GM12878 (cell line): ENCODE results near the gene ODAD2. TPM values are rescaled to one million over a fixed set of nuclear protein-coding genes. Genes with fewer than 3 reads are reported as not detected.

Experiments used
- ATAC-seq: fragments of 200-7000 bp; cut with Tn5 transposase; 3 replicates; pipeline ENCODE4 v1.9.1; 2020; ENCODE audit warnings: mild to moderate bottlenecking, moderate library complexity
- BruUV-seq: library from RNA; stranded (reverse); fragments of 400-500 nt; replicated peaks from 2 replicates; lab custom pipeline; 2021; lab: Mats Ljungman, UMichigan
- CTCF ChIA-PET: fragments of 300-600 bp; sonication (Branson Sonifier 250); formaldehyde crosslinking; extraction: SDS; loops from one replicate; lab custom pipeline; 2021; ENCODE audit warnings: inconsistent platforms; lab: Yijun Ruan, JAX
- POLR2A ChIA-PET: fragments of 350-600 bp; formaldehyde crosslinking; extraction: SDS; loops from one replicate; lab custom pipeline; 2021; ENCODE audit warnings: inconsistent platforms; lab: Charles Lee
- RAD21 ChIA-PET: fragments of 300-600 bp; sonication (Branson Sonifier 250); formaldehyde crosslinking; loops from one replicate; lab custom pipeline; 2023; ENCODE audit warnings: antibody characterized with exemption; ENCODE audit not compliant: unreplicated experiment; lab: Charles Lee
- SMC1A ChIA-PET: fragments of 300-600 bp; sonication (Branson Sonifier 250); formaldehyde crosslinking; loops from one replicate; lab custom pipeline; 2023; ENCODE audit not compliant: unreplicated experiment, uncharacterized antibody; lab: Charles Lee
- DNase-seq: peaks from one replicate; pipeline ENCODE4 v3.0.0-alpha.2; 2011; ENCODE audit warnings: low read depth, low spot score
- FAIRE-seq: peaks from 3 replicates; lab custom pipeline; 2011; peaks lifted over from hg19 to GRCh38; lab: Jason Lieb, UNC
- H2AFZ ChIP-seq: 2 replicates; pipeline ENCODE4 v1.6.0; 2011; ENCODE audit warnings: low read depth, low read length, control low read depth; ENCODE audit not compliant: control insufficient read depth
- H3K27ac ChIP-seq: 2 replicates; pipeline ENCODE4 v1.5.1; 2011; ENCODE audit warnings: control low read depth; ENCODE audit not compliant: control insufficient read depth, insufficient read depth
- H3K27me3 ChIP-seq, 2 experiments: replicated peaks in 1 of 2; 2 replicates each; pipeline versions ENCODE4 v1.6.0 to v1.6.1; 2011; ENCODE audit warnings: low read length in 1 of 2; ENCODE audit not compliant: control insufficient read depth in 2 of 2, insufficient read depth in 2 of 2
- H3K36me3 ChIP-seq, 2 experiments: 2 replicates each; pipeline ENCODE4 v1.5.1; 2011; ENCODE audit warnings: low read length in 1 of 2; ENCODE audit not compliant: control insufficient read depth in 2 of 2, insufficient read depth in 2 of 2
- H3K4me1 ChIP-seq: 2 replicates; pipeline ENCODE4 v1.6.1; 2011; ENCODE audit warnings: mild to moderate bottlenecking, low read length, moderate library complexity, mixed read lengths; ENCODE audit not compliant: control insufficient read depth, insufficient read depth
- H3K4me2 ChIP-seq: 2 replicates; pipeline ENCODE4 v1.6.0; 2011; ENCODE audit warnings: control low read depth; ENCODE audit not compliant: control insufficient read depth, insufficient read depth
- H3K4me3 ChIP-seq: fragments of 200-600 bp; sonication (generic); 2 replicates; pipeline ENCODE4 v1.5.1; 2016
- H3K79me2 ChIP-seq: 2 replicates; pipeline ENCODE4 v1.6.0; 2011; ENCODE audit warnings: low read length; ENCODE audit not compliant: control insufficient read depth, insufficient read depth
- H3K9ac ChIP-seq: 2 replicates; pipeline ENCODE4 v1.8.0; 2011; ENCODE audit warnings: low read length, control low read depth, mixed read lengths; ENCODE audit not compliant: control insufficient read depth, insufficient read depth
- H3K9me3 ChIP-seq: replicated peaks from 3 replicates; pipeline ENCODE4 v1.5.1; 2011; ENCODE audit warnings: mild to moderate bottlenecking, low read length; ENCODE audit not compliant: control insufficient read depth, insufficient read depth
- H4K20me1 ChIP-seq: 2 replicates; pipeline ENCODE4 v1.6.0; 2011; ENCODE audit not compliant: control insufficient read depth, insufficient read depth
- BCL3 ChIP-seq: IDR thresholded peaks from 2 replicates; pipeline ENCODE4 v1.6.1; 2011; ENCODE audit warnings: borderline replicate concordance, low read depth, mild to moderate bottlenecking, moderate library complexity, low read length; ENCODE audit not compliant: insufficient read depth, poor library complexity, severe bottlenecking
- E2F8 ChIP-seq: fragments of 450-650 bp; IDR thresholded peaks from 2 replicates; pipeline ENCODE4 v1.6.1; 2018; ENCODE audit warnings: mild to moderate bottlenecking, low read depth, moderate library complexity; ENCODE audit not compliant: partially characterized antibody
- ESRRA ChIP-seq: IDR thresholded peaks from 2 replicates; pipeline ENCODE4 v1.6.1; 2012; ENCODE audit warnings: mild to moderate bottlenecking, low read length, improper control_type of control experiment
- ETV6 ChIP-seq, 2 experiments: fragments of 450-650 bp in 1 of 2; IDR thresholded peaks in 1 of 2; conservative IDR thresholded peaks in 1 of 2; 2 replicates each; pipeline ENCODE4 v1.6.1; 2014; ENCODE audit warnings: antibody characterized with exemption in 1 of 2, borderline replicate concordance in 1 of 2, low read depth in 1 of 2, mild to moderate bottlenecking in 1 of 2, moderate library complexity in 1 of 2
- IRF3 ChIP-seq: fragments of 450-650 bp; IDR thresholded peaks from 2 replicates; pipeline ENCODE4 v1.6.1; 2014; ENCODE audit warnings: mild to moderate bottlenecking
- MYC ChIP-seq: IDR thresholded peaks from 2 replicates; pipeline ENCODE4 v1.6.1; 2011; ENCODE audit warnings: mild to moderate bottlenecking, low read length, moderate library complexity, inconsistent platforms; ENCODE audit not compliant: insufficient read depth, insufficient replicate concordance, insufficient read length, severe bottlenecking
- NR2F1 ChIP-seq: fragments of 450-650 bp; conservative IDR thresholded peaks from 2 replicates; pipeline ENCODE4 v1.6.1; 2017; ENCODE audit warnings: mild to moderate bottlenecking
- RUNX3 ChIP-seq: IDR thresholded peaks from 2 replicates; pipeline ENCODE4 v1.6.1; 2012; ENCODE audit warnings: low read length, inconsistent platforms
- USF1 ChIP-seq: IDR thresholded peaks from 2 replicates; pipeline ENCODE4 v1.6.1; 2011; ENCODE audit warnings: borderline replicate concordance, low read depth, mild to moderate bottlenecking, moderate library complexity, mixed read lengths, low read length; ENCODE audit not compliant: insufficient read depth; ENCODE audit errors: extremely low read length
- WGBS: methylation state at CpG from one replicate; pipeline ENCODE4 v1.1.6; 2016; ENCODE audit warnings: low lambda C conversion rate; ENCODE audit not compliant: insufficient replicate concordance, insufficient coverage; ENCODE audit errors: missing lambda C conversion rate; 5-methylcytosine and 5-hydroxymethylcytosine counted together
- in situ Hi-C: fragments of 300-500 bp; cut with MboI; formaldehyde crosslinking; loops from 9 replicates; pipeline ENCODE4 v1.14.3; 2018; ENCODE audit warnings: mixed read lengths
- intact Hi-C: fragments of 100-400 bp; cut with micrococcal nuclease; formaldehyde crosslinking; loops from one replicate; pipeline ENCODE4 v1.14.2; 2022; ENCODE audit not compliant: unreplicated experiment
- polyA plus RNA-seq, 11 experiments: library from polyadenylated mRNA; depleted of rRNA in 4 of 11; unstranded in 6 of 11; stranded (reverse) in 5 of 11; fragments of >200 nt; fragmentation: Nextera tagmentation in 4 of 11; fragmentation: Illumina TruSeq in 1 of 11; extraction: Ambion mirVana in 4 of 11; extraction: Trizol in 1 of 11; gene quantifications; 1 replicate in 1 of 11; 2 replicates in 10 of 11; pipeline versions ENCODE4 v1.2.1 to v1.2.3, GENCODE V29; 2011 to 2016; ENCODE audit warnings: inconsistent platforms in 2 of 11, missing spikeins in 2 of 11, low read depth in 1 of 11
- total RNA-seq, 4 experiments: library from RNA; depleted of rRNA in 3 of 4; stranded (reverse); fragments of >200 nt in 3 of 4; fragmentation: Illumina TruSeq in 1 of 4; extraction: Trizol in 1 of 4; gene quantifications; 2 replicates each; pipeline versions ENCODE4 v1.2.1 to v1.2.3, GENCODE V29; 2013 to 2021

The ODAD2 gene
- total and polyA plus RNA-seq, 10 of the 15 experiments (the other 5 are each of a cell fraction or from before 2014, with no cell fraction given) = not detected

GRCh38 chr10:27832826-27833225, 166.1 kb downstream of the ODAD2 start:
- Histone ChIP-seq H3K27me3 (no peaks in the 10 kb centered on the region), H3K4me1 (no peaks in the 10 kb centered on the region), H2AFZ (no peak overlapping the region), H3K9ac (no peak overlapping the region), H3K4me3 (no peak overlapping the region), H3K4me2 (no peak overlapping the region), H4K20me1 (no peaks in the 10 kb centered on the region; the same call in 1 of the 2 replicates), H3K27ac (no peak overlapping the region), H3K79me2 (no peaks in the 10 kb centered on the region), H3K36me3 (no peaks in the 10 kb centered on the region), H3K9me3 (no peaks in the 10 kb centered on the region)
- ChIA-PET POLR2A (interaction anchor here (0.6 kb wide), 1 partner anchor 588 kb away, joined by 7 read pairs; no protein-coding TSS in a partner anchor), RAD21 (no interaction called here), SMC1A (interaction anchor here (0.5 kb wide), 1 partner anchor 116 kb away, joined by 3 read pairs; no protein-coding TSS in a partner anchor), CTCF (no interaction called here)
- no TSS peak for BruUV-seq
- intact Hi-C loops (no loop called here), in situ Hi-C loops (no loop called here)
- no peak for DNase-seq
- FAIRE-seq = no peak
- no peak for ATAC-seq
- 10% methylated on average over 3 of the region's 3 CpGs for WGBS
- TF ChIP-seq USF1 (no peak), RUNX3 (no peak), MYC (no peak), ETV6 (conservative IDR thresholded peaks at IDR 0.05 in 1 of 2, IDR thresholded peaks at IDR 0.05 in 1 of 2; ENCODE audit: borderline replicate concordance in 1 of 2, low read depth in 1 of 2) (no peak), E2F8 (no peak), BCL3 (no peak), ESRRA (no peak), IRF3 (no peak), NR2F1 (no peak)
